K562 (cell line): ENCODE results near the gene KCNK4. TPM values are rescaled to one million over a fixed set of nuclear protein-coding genes. Genes with fewer than 3 reads are reported as not detected.
A peak's percentile ranks its signal among the peaks of the same experiment; 100 is the strongest.

Experiments
- ATAC-seq: fragments of 200-7000 bp; cut with Tn5 transposase; 3 replicates; pipeline ENCODE4 v1.9.1; 2020; ENCODE audit warnings: moderate library complexity
- BruUV-seq: library from RNA; stranded (reverse); fragments of 400-500 nt; replicated peaks from 2 replicates; lab custom pipeline; 2021; lab: Mats Ljungman, UMichigan
- CTCF ChIA-PET: fragments of 300-600 bp; formaldehyde crosslinking; extraction: SDS; loops from one replicate; lab custom pipeline; 2021; ENCODE audit warnings: low intra/inter-chr PET ratio; lab: Yijun Ruan, JAX
- POLR2A ChIA-PET: fragments of 300-600, 350-650 bp; sonication (Branson Sonifier 250); formaldehyde crosslinking; extraction: SDS; loops from one replicate; lab custom pipeline; 2021; ENCODE audit warnings: antibody characterized with exemption, inconsistent platforms; lab: Yijun Ruan, JAX
- DNase-seq, 4 experiments: peaks; one replicate each; pipeline versions ENCODE4 v3.0.0 to v3.0.0-alpha.2; 2011 to 2018; ENCODE audit warnings: low spot score in 3 of 4, mixed read lengths in 3 of 4; ENCODE audit errors: extremely low read depth in 1 of 4
- FAIRE-seq: peaks from 2 replicates; lab custom pipeline; 2011; peaks lifted over from hg19 to GRCh38; lab: Jason Lieb, UNC
- H2AFZ ChIP-seq: 2 replicates; pipeline ENCODE4 v1.6.0; 2011; ENCODE audit warnings: low read depth, low read length, control low read depth, inconsistent platforms
- H3K27ac ChIP-seq: fragments of 200-600 bp; 3 replicates; pipeline ENCODE4 v1.8.0; 2011; ENCODE audit warnings: low read depth, mild to moderate bottlenecking, control low read depth, inconsistent platforms, low read length, moderate library complexity, mixed read lengths; ENCODE audit errors: extremely low read depth
- H3K27me3 ChIP-seq, 2 experiments: fragments of 300-600 bp in 1 of 2; 2 replicates in 1 of 2; 3 replicates in 1 of 2; pipeline versions ENCODE4 v1.6.0 to v1.8.0; 2011; ENCODE audit warnings: inconsistent platforms in 2 of 2, low read length in 2 of 2, mild to moderate bottlenecking in 1 of 2, mixed read lengths in 1 of 2, moderate library complexity in 1 of 2; ENCODE audit not compliant: control insufficient read depth in 2 of 2, insufficient read depth in 2 of 2
- H3K36me3 ChIP-seq: fragments of 300-600 bp; 3 replicates; pipeline ENCODE4 v1.8.0; 2011; ENCODE audit warnings: mild to moderate bottlenecking, low read length, inconsistent platforms; ENCODE audit not compliant: control insufficient read depth, insufficient read depth
- H3K4me1 ChIP-seq, 2 experiments: fragments of 200-600 bp in 1 of 2; replicated peaks in 1 of 2; 2 replicates in 1 of 2; 3 replicates in 1 of 2; pipeline versions ENCODE4 v1.5.1 to v1.8.0; 2011; ENCODE audit warnings: inconsistent platforms in 2 of 2, low read length in 2 of 2, mild to moderate bottlenecking in 1 of 2, mixed read lengths in 1 of 2, moderate library complexity in 1 of 2; ENCODE audit not compliant: control insufficient read depth in 2 of 2, insufficient read depth in 2 of 2
- H3K4me2 ChIP-seq: 2 replicates; pipeline ENCODE4 v1.6.1; 2011; ENCODE audit warnings: low read length, control low read depth, inconsistent platforms, mixed read lengths; ENCODE audit not compliant: insufficient read depth
- H3K4me3 ChIP-seq: fragments of 200-600 bp; sonication (generic), shearing (Covaris generic); 2 replicates; pipeline ENCODE4 v1.5.1; 2016; ENCODE audit warnings: control low read depth, inconsistent platforms
- H3K79me2 ChIP-seq: fragments of 200-600 bp; 3 replicates; pipeline ENCODE4 v1.8.0; 2011; ENCODE audit warnings: low read length, inconsistent platforms; ENCODE audit not compliant: control insufficient read depth, insufficient read depth
- H3K9ac ChIP-seq, 2 experiments: 2 replicates each; pipeline versions ENCODE4 v1.6.0 to v1.6.1; 2011; ENCODE audit warnings: low read depth in 2 of 2, low read length in 2 of 2, control low read depth in 1 of 2, inconsistent platforms in 1 of 2, mild to moderate bottlenecking in 1 of 2, mixed read lengths in 1 of 2; ENCODE audit not compliant: insufficient read depth in 1 of 2
- H3K9me1 ChIP-seq: one replicate; pipeline ENCODE4 v1.6.0; 2011; ENCODE audit warnings: inconsistent platforms, mild to moderate bottlenecking, low read length, moderate library complexity; ENCODE audit not compliant: control insufficient read depth, insufficient read depth
- H3K9me3 ChIP-seq: replicated peaks from 2 replicates; pipeline ENCODE4 v1.5.1; 2011; ENCODE audit warnings: low read depth, low read length, inconsistent platforms; ENCODE audit not compliant: control insufficient read depth, insufficient read depth
- H4K20me1 ChIP-seq: replicated peaks from 2 replicates; pipeline ENCODE4 v1.6.1; 2011; ENCODE audit warnings: low read length, inconsistent platforms, mixed read lengths; ENCODE audit not compliant: control insufficient read depth, insufficient read depth
- CBX2 ChIP-seq: fragments of 200-600 bp; sonication (generic); IDR thresholded peaks from one replicate; pipeline ENCODE4 v1.6.1; 2012; ENCODE audit warnings: mild to moderate bottlenecking, low read length, inconsistent platforms; ENCODE audit not compliant: insufficient read depth, poor library complexity, severe bottlenecking
- FOSL1 ChIP-seq: fragments of 200-800 bp; sonication (Bioruptor generic); conservative IDR thresholded peaks from 2 replicates; pipeline ENCODE4 v1.6.1; 2016; ENCODE audit warnings: missing genetic modification characterization, missing compliant biosample characterization
- HLTF ChIP-seq: fragments of 450-650 bp; IDR thresholded peaks from 2 replicates; pipeline ENCODE4 v1.6.1; 2016
- LARP7 ChIP-seq: fragments of 450-650 bp; IDR thresholded peaks from 2 replicates; pipeline ENCODE4 v1.6.1; 2016
- MECOM ChIP-seq: fragments of 250-450 bp; sonication (Bioruptor Pico); IDR thresholded peaks from 2 replicates; pipeline ENCODE4 v1.8.0; 2022; ENCODE audit warnings: inconsistent platforms
- PML ChIP-seq: IDR thresholded peaks from 2 replicates; pipeline ENCODE4 v1.6.1; 2012; ENCODE audit warnings: low read length, inconsistent platforms
- RBFOX2 ChIP-seq: fragments of 200-400 bp; formaldehyde crosslinking; IDR thresholded peaks from 2 replicates; pipeline ENCODE4 v1.6.1; 2017; ENCODE audit warnings: low read depth, mild to moderate bottlenecking, low read length, moderate library complexity
- RBM39 ChIP-seq: fragments of 200-400 bp; formaldehyde crosslinking; optimal IDR thresholded peaks from 2 replicates; pipeline ENCODE3; 2018; ENCODE audit warnings: low read depth, low read length
- SUPT5H ChIP-seq: fragments of 450-650 bp; IDR thresholded peaks from 2 replicates; pipeline ENCODE4 v1.6.1; 2016
- TAF9B ChIP-seq: fragments of 450-650 bp; IDR thresholded peaks from 2 replicates; pipeline ENCODE4 v1.6.1; 2018; ENCODE audit warnings: mild to moderate bottlenecking; ENCODE audit not compliant: partially characterized antibody
- TFAM ChIP-seq: fragments of 250-450 bp; sonication (Bioruptor Pico); conservative IDR thresholded peaks from 2 replicates; pipeline ENCODE4 v1.5.0; 2021; ENCODE audit warnings: mild to moderate bottlenecking, moderate library complexity
- YBX1 ChIP-seq: fragments of 450-650 bp; IDR thresholded peaks from 2 replicates; pipeline ENCODE4 v1.7.1; 2016; ENCODE audit warnings: mild to moderate bottlenecking
- ZFP30 ChIP-seq: fragments of 250-450 bp; sonication (Bioruptor Pico); IDR thresholded peaks from 2 replicates; pipeline ENCODE4 v1.8.0; 2022; ENCODE audit warnings: moderate library complexity, mild to moderate bottlenecking, inconsistent platforms, borderline replicate concordance
- ZFX ChIP-seq: sonication (generic); formaldehyde crosslinking; IDR thresholded peaks from 2 replicates; pipeline ENCODE4 v1.8.0; 2022; ENCODE audit warnings: mild to moderate bottlenecking, missing genetic modification reagents, moderate library complexity
- ZNF12 ChIP-seq: sonication (generic); formaldehyde crosslinking; IDR thresholded peaks from 2 replicates; pipeline ENCODE4 v1.4.0; 2020; ENCODE audit warnings: mild to moderate bottlenecking, missing genetic modification reagents
- ZNF212 ChIP-seq: fragments of 450-650 bp; formaldehyde crosslinking; IDR thresholded peaks from 2 replicates; pipeline ENCODE4 v1.4.0; 2020; ENCODE audit warnings: mild to moderate bottlenecking
- WGBS: fragments of 100-300 bp; shearing (Covaris generic); methylation state at CpG from one replicate; pipeline ENCODE4 v1.1.6; 2016; ENCODE audit warnings: low coverage, mixed read lengths; ENCODE audit not compliant: insufficient coverage; ENCODE audit errors: missing lambda C conversion rate; 5-methylcytosine and 5-hydroxymethylcytosine counted together
- in situ Hi-C: fragments of 300-500 bp; cut with MboI; formaldehyde crosslinking; loops from 4 replicates; pipeline ENCODE4 v1.15.0; 2018; ENCODE audit warnings: inconsistent platforms, mixed read lengths
- intact Hi-C: fragments of 100-400 bp; cut with micrococcal nuclease; formaldehyde crosslinking; loops from 2 replicates; pipeline ENCODE4 v1.14.2; 2022
- polyA plus RNA-seq, 8 experiments: library from polyadenylated mRNA; depleted of rRNA in 4 of 8; stranded (reverse) in 5 of 8; unstranded in 3 of 8; fragments of >200 nt; fragmentation: Nextera tagmentation in 2 of 8; fragmentation: Illumina TruSeq in 1 of 8; extraction: Ambion mirVana in 2 of 8; extraction: Trizol in 1 of 8; gene quantifications; 2 replicates each; pipeline versions ENCODE4 v1.2.1 to v1.2.3, GENCODE V29; 2011 to 2014; ENCODE audit warnings: inconsistent platforms in 1 of 8, missing spikeins in 1 of 8
- total RNA-seq, 7 experiments: library from RNA; depleted of rRNA in 6 of 7; stranded (reverse); fragments of >200 nt in 6 of 7; fragmentation: Illumina TruSeq in 2 of 7; extraction: Trizol in 2 of 7; gene quantifications; 2 replicates each; pipeline versions ENCODE4 v1.2.1 to v1.2.3, GENCODE V29; 2011 to 2021; ENCODE audit warnings: low replicate concordance in 1 of 7
- TF ChIP-seq, protein P1 (sequence below): sonication (generic); formaldehyde crosslinking; IDR thresholded peaks from 2 replicates; pipeline ENCODE4 v1.8.0; 2022; ENCODE audit warnings: missing genetic modification reagents, mild to moderate bottlenecking, borderline replicate concordance
- TF ChIP-seq, protein P2 (sequence below), 3 experiments: fragments of 200-800 bp in 1 of 3; fragments of 250-450 bp in 1 of 3; fragments of 450-650 bp in 1 of 3; sonication (Bioruptor Pico) in 1 of 3; sonication (Bioruptor generic) in 1 of 3; formaldehyde crosslinking in 1 of 3; IDR thresholded peaks; 2 replicates each; pipeline versions ENCODE4 v1.6.1 to v1.8.0; 2016 to 2022; ENCODE audit warnings: mild to moderate bottlenecking in 2 of 3, missing genetic modification characterization in 2 of 3, missing compliant biosample characterization in 1 of 3, moderate library complexity in 1 of 3
- TF ChIP-seq, protein P3 (sequence below), 2 experiments: fragments of 450-650 bp; IDR thresholded peaks; 2 replicates each; pipeline ENCODE4 v1.6.1; 2016

Gene KCNK4
- total and polyA plus RNA-seq, 9 of the 15 experiments (the other 6 are each of a cell fraction or from before 2014, with no cell fraction given), result not detected

DNA sequence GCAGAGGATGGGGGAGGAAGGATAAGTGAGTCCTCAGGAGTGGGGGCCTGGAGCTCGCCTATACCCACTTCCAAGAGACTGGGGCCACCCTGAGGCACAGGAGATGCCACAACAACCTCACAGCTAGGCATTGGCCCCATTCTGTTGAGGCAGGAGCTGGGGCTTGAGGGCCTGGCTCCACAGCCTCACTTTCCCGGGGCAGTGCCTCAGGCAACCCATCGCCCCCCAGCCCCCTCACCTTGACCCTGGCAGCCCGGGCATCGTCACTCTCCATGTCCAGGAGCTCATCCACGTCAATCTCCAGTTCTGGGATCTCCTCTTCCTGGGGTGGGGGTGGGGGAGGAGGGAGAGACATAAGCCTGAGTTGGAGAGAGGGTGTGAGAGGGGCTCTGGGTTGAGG lies 46.1 kb upstream of the KCNK4 start:
- H3K9me3 ChIP-seq, result no peaks in the 10 kb centered on the region
- peaks cover 39 to 88% of the 10 kb centered on the region in 2 experiments for H3K4me1 ChIP-seq
- peak overlapping the region; percentile 99 for H3K4me2 ChIP-seq
- DNase-seq (no peak), ATAC-seq (no peak), FAIRE-seq (no peak)
- H3K27ac ChIP-seq, result peak overlapping the region; percentile 98; the same call in 2 of the 3 replicates
- H2AFZ ChIP-seq, result no peak overlapping the region
- H3K9ac ChIP-seq, result peak overlapping the region; percentile 95 to 98
- peaks cover 42% of the 10 kb centered on the region for H3K36me3 ChIP-seq
- intact Hi-C loops, result loop anchor here (10.0 kb wide), 1 partner anchor 60 kb away; the partner anchor contains the start of genes CATSPERZ and ESRRA
- peaks cover 55% of the 10 kb centered on the region for H3K79me2 ChIP-seq
- BruUV-seq, result no TSS peak
- peak overlapping the region; percentile 98 for H3K4me3 ChIP-seq
- ChIA-PET CTCF (no interaction called here), POLR2A (interaction anchor here (0.6 to 7.8 kb wide), 9 partner anchors 8 to 141 kb away, joined by 3 to 58 read pairs (median 5); partner anchors contain the start of genes FERMT3, STIP1 and VEGFB)
- no peaks in the 10 kb centered on the region for H3K9me1 ChIP-seq
- WGBS, result 25% methylated on average over 5 of the region's 6 CpGs
- 0 out of 2 replicates have a peak, but pooled peaks cover 3% of the 10 kb centered on the region for H4K20me1 ChIP-seq
- in situ Hi-C loops, result no loop called here
- no peaks in the 10 kb centered on the region for H3K27me3 ChIP-seq
- TF ChIP-seq ZFP30 (CRISPR knock-in tag), result no peak
- TF ChIP-seq RBM39, result no peak
- 0 out of 2 replicates have a peak, but pooled peaks have one; percentile 39 for TF ChIP-seq SUPT5H
- no peak for TF ChIP-seq LARP7
- TF ChIP-seq, protein P1, sequence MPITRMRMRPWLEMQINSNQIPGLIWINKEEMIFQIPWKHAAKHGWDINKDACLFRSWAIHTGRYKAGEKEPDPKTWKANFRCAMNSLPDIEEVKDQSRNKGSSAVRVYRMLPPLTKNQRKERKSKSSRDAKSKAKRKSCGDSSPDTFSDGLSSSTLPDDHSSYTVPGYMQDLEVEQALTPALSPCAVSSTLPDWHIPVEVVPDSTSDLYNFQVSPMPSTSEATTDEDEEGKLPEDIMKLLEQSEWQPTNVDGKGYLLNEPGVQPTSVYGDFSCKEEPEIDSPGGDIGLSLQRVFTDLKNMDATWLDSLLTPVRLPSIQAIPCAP, result no peak
- no peak for TF ChIP-seq TAF9B
- TF ChIP-seq MECOM, result no peak
- no peak for TF ChIP-seq HLTF
- no peak for TF ChIP-seq YBX1
- no peak for TF ChIP-seq ZFX (CRISPR knock-in tag)
- no peak for TF ChIP-seq ZNF212 (CRISPR knock-in tag)
- TF ChIP-seq FOSL1, result no peak
- TF ChIP-seq RBFOX2, result no peak
- TF ChIP-seq, protein P2, sequence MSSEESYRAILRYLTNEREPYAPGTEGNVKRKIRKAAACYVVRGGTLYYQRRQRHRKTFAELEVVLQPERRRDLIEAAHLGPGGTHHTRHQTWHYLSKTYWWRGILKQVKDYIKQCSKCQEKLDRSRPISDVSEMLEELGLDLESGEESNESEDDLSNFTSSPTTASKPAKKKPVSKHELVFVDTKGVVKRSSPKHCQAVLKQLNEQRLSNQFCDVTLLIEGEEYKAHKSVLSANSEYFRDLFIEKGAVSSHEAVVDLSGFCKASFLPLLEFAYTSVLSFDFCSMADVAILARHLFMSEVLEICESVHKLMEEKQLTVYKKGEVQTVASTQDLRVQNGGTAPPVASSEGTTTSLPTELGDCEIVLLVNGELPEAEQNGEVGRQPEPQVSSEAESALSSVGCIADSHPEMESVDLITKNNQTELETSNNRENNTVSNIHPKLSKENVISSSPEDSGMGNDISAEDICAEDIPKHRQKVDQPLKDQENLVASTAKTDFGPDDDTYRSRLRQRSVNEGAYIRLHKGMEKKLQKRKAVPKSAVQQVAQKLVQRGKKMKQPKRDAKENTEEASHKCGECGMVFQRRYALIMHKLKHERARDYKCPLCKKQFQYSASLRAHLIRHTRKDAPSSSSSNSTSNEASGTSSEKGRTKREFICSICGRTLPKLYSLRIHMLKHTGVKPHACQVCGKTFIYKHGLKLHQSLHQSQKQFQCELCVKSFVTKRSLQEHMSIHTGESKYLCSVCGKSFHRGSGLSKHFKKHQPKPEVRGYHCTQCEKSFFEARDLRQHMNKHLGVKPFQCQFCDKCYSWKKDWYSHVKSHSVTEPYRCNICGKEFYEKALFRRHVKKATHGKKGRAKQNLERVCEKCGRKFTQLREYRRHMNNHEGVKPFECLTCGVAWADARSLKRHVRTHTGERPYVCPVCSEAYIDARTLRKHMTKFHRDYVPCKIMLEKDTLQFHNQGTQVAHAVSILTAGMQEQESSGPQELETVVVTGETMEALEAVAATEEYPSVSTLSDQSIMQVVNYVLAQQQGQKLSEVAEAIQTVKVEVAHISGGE (CRISPR knock-in tag; IDR thresholded peaks at IDR 0.05), result no peak
- no peak for TF ChIP-seq ZNF12 (CRISPR knock-in tag)
- TF ChIP-seq, protein P3, sequence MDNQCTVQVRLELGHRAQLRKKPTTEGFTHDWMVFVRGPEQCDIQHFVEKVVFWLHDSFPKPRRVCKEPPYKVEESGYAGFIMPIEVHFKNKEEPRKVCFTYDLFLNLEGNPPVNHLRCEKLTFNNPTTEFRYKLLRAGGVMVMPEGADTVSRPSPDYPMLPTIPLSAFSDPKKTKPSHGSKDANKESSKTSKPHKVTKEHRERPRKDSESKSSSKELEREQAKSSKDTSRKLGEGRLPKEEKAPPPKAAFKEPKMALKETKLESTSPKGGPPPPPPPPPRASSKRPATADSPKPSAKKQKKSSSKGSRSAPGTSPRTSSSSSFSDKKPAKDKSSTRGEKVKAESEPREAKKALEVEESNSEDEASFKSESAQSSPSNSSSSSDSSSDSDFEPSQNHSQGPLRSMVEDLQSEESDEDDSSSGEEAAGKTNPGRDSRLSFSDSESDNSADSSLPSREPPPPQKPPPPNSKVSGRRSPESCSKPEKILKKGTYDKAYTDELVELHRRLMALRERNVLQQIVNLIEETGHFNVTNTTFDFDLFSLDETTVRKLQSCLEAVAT (IDR thresholded peaks at IDR 0.05), result no peak
- TF ChIP-seq TFAM (CRISPR knock-in tag), result no peak
- no peak for TF ChIP-seq CBX2
- TF ChIP-seq PML, result 0 out of 2 replicates have a peak, but pooled peaks have one; percentile 16
